ENCODE results near the gene TAS2R40.
"Not testable (repeated sequence)": the region's sequence is repeated elsewhere in the genome, so short reads cannot be mapped to it uniquely, and the experiment has no call there.

The TAS2R40 gene

GRCh38 chr7:143250199-143250598 is 28.4 kb downstream of the TAS2R40 start:
- no peak for DNase-seq (ENCODE audit: low spot score)

GRCh38 chr7:143250822-143251221 is 29.0 kb downstream of the TAS2R40 start:
- DNase-seq (ENCODE audit: low spot score) = no peak

DNA sequence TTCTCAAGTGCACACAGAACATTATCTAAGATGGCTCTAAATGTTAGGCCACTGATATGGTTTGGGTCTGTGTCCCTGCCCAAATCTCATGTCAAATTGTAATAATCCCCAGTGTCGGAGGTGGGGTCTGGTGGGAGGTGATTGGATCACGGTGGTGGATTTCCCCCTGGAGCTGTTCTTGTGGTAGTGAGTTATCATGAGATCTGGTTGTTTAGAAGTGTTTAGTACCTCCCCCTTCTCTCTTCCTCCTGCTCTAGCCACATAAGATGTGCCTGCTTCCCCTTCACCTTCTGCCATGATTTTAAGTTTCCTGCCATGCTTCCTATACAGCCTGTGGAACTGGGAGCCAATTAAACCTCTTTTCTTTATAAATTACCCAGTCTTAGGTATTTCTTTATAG is 30.2 kb downstream of the TAS2R40 start:
- no peak for DNase-seq (ENCODE audit: low spot score)

DNA sequence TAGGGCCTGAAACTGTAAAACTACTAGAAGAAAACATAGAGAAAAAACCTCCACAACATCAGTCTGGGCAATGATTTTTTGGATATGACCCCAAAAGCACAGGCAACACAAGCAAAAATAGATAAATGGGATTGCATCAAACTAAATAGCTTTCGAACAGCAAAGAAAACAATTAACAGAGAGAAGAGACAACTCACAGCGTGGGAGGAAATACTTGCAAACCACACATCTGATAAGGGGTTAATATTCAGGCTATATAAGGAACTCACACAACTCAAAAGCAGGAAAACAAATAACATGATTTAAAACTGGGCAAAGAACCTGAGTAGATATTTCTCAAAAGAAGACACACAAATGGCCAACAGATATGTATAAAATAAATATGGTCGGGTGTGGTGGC is 33.7 kb downstream of the TAS2R40 start:
- DNase-seq (ENCODE audit: low spot score) = no peak

DNA sequence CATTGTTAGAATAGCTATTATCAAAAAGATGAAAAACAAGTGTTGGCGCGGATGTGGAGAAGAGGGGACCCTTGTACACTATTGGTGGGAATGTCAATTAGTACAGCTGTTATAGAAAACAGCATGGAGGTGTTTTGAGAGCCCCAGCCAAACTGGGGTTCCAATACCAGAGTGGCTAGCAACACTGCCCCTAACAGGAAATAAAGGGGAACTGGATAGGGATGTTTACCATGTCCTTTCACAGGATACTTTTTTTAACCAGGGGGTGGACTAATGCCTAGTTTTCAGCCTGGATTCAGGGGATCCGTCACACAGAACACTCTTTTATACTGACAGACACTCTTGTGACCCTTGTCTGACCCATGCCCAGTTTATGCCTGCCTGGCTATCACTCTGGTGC is 34.5 kb downstream of the TAS2R40 start:
- DNase-seq (ENCODE audit: low spot score) = peak; percentile 28

- DNase-seq (ENCODE audit: low spot score) = no peak
Measured at GRCh38 chr7:143256932-143257331, 35.1 kb downstream of the TAS2R40 start.

DNA sequence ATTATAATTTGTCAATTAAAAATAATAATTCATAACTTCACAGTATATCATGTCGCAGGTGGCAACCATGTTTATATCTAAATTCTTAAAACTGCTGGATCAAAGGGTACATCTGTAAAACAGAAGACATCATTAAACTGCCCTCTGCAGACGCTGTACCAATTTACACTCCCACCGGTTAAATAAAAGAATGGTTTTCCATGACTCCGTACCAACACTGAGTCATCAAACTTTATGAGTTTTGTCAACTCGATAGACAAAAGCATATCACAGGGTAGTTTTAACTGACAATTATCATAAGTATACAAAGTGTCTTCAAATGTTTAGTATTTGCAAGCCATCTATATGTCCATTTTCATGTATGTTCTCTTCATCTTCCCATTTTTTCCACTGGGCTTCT is 35.7 kb downstream of the TAS2R40 start:
- DNase-seq (ENCODE audit: low spot score) = peak; percentile 46

GRCh38 chr7:143258831-143259230 is 37.0 kb downstream of the TAS2R40 start:
- no peak for DNase-seq (ENCODE audit: low spot score)

DNA sequence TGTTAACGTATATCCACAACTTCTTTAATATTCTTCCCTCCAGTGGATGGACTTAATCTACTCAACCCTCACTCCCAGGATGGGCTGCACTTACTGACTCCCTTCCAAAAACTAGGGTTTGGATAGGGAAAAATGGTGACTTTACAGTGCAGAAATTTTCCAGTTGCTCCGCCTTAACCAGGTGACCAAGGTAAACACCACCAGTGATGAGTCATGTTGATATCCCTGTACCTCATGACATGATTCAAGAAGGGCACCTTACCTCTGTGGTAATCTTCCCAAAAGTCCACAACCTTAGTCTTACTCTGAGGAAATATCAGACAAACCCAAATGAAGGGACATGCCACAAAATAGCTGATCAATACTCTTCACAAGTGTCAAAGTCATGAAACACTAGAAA is 37.9 kb downstream of the TAS2R40 start:
- DNase-seq (ENCODE audit: low spot score) = no peak

DNA sequence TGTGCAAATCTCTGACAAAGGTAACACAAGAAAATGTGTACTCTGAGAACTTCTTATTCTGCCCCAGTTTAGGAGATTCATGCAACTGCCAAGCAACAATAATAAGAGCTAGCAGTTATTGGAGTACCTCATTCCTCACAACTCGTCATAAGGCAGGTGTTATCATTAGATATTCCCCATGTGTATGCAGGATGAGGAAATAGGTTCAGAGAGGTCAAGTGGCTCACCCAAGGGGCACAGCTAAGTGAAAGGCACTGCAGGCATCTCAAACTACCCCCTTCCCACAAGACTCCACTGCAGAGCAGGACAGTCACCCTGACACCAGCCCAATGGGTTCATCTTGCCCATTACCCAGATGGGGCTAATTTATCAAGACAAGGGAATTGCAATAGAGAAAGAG is 40.1 kb downstream of the TAS2R40 start:
- DNase-seq (ENCODE audit: low spot score) = no peak

GRCh38 chr7:143263266-143264195 is 41.7 kb downstream of the TAS2R40 start, which contains the start of gene GSTK1:
GSTK1 (plus strand) TSS chr7:143263441; CDS start chr7:143263514, 73 bp downstream.
- peak; percentile 89 for DNase-seq (ENCODE audit: low spot score)

- DNase-seq (ENCODE audit: low spot score) = not testable (repeated sequence)
Measured at GRCh38 chr7:143264196-143264568, 42.3 kb downstream of the TAS2R40 start.

DNA sequence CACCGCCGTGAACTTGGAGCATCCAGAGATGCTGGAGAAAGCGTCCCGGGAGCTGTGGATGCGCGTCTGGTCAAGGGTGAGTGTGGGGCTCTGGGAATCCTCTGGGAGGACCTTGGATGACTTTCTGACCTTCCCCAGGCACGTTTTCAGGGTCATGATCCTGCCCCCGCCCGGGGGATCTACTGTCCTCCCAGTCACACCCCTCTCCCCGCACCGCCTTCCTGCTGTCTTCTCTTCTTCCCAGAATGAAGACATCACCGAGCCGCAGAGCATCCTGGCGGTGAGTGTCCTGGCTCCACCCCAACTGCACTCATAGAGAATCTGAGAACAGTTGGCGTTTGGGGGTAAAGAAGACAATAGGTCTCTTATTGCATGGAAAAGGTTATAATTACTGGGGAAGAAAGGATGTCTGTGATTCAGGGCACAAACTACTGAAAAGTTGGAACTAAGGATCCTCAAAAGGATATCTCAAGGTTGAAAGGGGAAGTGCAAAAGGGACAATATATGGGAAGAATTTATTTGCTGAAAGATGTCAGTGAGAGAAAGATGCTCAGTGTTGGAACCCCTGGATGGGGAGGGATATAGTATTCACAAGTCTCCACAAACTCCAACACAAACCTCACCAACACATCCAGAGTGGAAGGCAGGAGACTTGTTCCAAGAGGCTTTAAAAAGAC is 43.3 kb downstream of the TAS2R40 start:
- DNase-seq (ENCODE audit: low spot score) = no peak

GRCh38 chr7:143269251-143269650 is 47.4 kb downstream of the TAS2R40 start:
- no peak for DNase-seq (ENCODE audit: low spot score)

- no peak for DNase-seq (ENCODE audit: low spot score)
Measured at GRCh38 chr7:143271240-143271639, 49.4 kb downstream of the TAS2R40 start.

Measured in RKO (cell line).